ENCODE measurements around the gene GALNT14.
"Not testable (repeated sequence)": the region's sequence is repeated elsewhere in the genome, so short reads cannot be mapped to it uniquely, and the experiment has no call there.

The GALNT14 gene, protein sequence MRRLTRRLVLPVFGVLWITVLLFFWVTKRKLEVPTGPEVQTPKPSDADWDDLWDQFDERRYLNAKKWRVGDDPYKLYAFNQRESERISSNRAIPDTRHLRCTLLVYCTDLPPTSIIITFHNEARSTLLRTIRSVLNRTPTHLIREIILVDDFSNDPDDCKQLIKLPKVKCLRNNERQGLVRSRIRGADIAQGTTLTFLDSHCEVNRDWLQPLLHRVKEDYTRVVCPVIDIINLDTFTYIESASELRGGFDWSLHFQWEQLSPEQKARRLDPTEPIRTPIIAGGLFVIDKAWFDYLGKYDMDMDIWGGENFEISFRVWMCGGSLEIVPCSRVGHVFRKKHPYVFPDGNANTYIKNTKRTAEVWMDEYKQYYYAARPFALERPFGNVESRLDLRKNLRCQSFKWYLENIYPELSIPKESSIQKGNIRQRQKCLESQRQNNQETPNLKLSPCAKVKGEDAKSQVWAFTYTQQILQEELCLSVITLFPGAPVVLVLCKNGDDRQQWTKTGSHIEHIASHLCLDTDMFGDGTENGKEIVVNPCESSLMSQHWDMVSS

DNA sequence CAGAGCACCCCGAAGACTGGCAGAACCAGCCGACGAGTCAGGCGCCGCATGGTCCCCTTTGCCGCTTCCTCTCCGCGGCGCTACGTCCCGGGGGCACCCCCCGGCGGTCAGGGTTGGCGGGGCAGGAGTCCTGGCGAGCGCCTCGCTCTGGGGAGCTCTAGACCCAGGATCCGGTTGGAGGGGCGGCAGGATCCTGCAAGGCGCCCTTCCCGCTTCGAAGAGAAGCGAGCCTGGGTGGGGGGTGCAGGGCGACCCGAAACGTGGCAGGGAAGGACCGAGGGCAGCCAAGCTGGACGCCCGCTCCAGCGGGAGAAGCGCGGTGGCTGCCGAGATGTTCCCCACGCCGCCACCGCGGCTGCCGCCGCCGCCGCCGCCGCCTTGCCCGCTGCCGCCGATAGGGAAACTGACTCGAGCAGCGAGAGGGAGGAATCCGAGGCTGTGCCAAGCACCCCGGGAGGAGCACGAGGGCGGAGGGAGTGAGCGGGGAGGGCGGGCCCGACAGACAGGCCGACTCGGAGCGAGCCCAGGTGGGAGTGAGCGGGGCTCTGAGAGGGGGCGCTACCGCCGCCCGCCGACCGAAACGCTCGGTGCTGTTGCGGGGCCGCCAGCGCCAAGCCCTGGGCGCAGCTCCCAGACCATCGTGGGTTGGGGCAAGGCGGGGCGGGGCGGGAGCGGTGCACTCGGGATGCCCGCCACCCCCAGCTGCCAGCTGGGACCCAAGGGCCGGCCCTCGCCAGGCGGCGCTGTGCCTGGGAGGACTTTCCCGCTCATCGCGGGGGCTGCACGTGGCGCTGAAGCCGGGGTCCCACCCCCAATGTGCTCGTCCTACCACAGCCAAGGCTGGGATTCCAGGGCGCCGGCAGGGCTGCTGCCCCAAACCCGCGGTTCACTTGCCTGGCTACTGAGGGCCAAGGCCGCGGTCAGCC, at the start of gene GALNT14:
Gene GALNT14, minus strand, starts transcription at position 404 of the 926 bp plus-strand sequence. Its CDS starts 354 bp downstream, at position 50.
- DNase-seq: peak; percentile 29

- no peak for DNase-seq
Observed at GRCh38 chr2:31187166-31187565, 48.9 kb upstream of the GALNT14 start.

GRCh38 chr2:31183973-31184372, 45.7 kb upstream of the GALNT14 start:
- not testable (repeated sequence) for DNase-seq

DNA sequence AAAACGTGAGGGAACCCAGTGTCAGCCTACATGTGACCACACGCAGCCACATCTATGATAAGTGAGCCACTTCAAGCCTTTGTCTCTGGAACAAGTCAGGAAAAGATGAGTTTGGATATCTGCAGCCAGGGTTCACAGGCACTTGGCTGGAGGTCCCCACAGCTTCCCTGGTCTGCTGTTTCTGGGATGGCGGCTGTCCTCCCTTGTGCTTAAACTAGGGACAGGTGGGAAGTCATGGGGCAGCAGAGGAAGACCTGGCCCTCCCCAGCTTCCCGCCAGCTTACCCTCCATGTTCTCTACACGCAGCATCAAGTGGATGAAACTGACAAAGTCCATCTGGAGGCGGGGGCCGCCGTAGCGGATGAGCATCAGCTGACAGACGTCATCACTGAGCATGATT, 38.5 kb upstream of the GALNT14 start:
- DNase-seq: no peak

GRCh38 chr2:31171142-31171541, 32.9 kb upstream of the GALNT14 start:
- no peak for DNase-seq

- peak; percentile 50 for DNase-seq
Observed at GRCh38 chr2:31170071-31170698, 31.9 kb upstream of the GALNT14 start.

DNA sequence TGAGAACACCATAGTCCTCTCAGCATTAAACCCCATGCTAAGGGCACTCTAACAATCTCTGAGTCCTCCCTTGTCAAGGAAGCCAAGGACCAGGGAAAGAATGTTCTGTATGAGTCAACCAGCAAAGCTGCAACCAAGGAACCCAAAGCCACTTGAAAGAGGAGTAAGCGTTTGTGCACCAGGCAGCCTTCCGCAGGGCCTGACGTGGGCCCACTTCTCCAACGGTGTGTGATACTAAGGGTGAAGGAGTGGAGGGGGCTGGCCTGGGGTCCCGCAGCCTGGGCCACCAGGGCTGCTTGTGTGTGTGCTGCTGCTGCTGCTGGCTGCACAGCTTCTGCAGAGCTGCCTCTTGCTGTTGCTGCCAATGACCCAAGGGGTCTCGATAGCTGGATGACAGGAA, 30.1 kb upstream of the GALNT14 start:
- DNase-seq: no peak

DNA sequence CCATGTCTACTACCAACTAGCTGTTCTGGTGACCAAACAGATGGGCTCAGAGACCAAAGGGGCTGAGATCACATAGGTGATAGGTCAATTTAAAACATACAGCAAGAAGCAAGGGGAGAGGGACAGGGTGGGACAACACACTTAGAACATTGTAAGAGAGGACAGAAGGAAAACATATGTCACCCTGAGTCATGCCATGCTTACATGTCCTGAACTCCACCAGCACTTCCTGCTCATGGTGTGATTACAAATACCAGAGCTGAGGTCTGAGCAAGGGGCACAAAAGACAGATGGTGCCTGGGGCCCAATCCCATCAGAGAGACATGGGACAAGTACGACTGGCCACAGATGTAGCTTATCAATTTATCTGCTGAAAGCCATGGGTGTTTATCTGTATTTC, 28.7 kb upstream of the GALNT14 start:
- no peak for DNase-seq

DNA sequence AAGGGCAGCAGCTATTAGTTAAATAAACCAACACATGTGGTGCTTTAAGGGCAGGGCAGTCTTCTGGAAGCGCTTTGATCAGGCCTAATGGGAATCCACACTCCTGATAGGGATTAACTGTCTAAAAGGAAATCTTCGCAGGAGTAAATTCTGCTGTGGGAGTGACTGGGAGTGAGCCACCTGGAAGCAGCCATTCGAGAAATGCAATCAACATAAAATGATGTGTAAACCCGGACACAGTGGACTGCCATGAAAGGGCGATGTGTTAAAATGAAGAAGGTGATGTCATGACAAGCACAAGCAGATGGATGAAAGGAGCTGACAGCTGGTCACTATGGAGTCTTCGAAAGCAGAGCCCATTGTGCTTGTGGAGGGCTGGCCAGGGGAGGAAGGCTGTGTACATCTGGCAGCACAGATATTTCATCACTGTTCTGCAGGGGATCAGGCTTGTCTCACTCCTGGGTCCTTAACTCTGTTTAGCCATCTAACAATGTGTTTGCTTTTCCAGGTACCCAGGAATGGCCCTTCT, 24.8 kb upstream of the GALNT14 start:
- DNase-seq: no peak

DNA sequence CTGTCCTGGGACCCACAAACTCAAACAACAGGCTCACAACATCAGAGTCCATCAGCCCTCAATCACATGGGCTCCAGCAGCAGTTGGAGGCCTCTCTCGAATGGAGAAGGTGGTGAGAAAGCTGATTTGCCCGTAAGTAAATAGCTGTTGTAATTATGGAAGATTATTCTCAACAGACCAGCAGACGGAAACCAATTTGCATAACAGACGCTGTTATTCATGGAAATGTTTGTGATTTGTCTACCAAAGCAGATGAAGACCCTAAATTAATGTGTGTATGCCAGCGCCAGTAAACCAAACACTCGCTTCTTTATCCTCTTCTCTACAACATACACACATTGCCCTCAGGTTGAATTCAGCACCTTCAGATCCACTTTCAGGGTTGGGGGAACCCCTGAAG, 23.4 kb upstream of the GALNT14 start:
- DNase-seq: no peak

GRCh38 chr2:31151501-31151900, 13.3 kb upstream of the GALNT14 start:
- DNase-seq: no peak

- DNase-seq: no peak
Observed at GRCh38 chr2:31150120-31150670, 12.0 kb upstream of the GALNT14 start.

DNA sequence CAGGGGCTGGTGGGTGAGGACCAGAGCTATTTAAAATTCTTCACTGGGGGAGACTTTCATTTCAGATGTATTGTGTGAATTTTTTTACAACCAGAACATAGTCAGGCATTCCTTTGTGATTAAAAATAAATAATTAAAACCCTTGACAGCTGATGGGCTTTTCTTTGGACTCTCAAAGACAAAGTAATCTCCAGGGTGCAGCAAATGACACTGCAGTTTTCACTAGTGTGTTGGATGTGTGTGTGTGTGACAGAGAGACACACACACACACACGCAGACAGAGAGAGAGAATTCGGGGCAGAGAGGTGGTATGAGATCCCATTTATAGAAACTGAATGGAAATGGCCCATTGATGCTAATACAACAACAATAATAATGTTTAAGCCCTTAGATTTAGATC, 10.3 kb upstream of the GALNT14 start:
- DNase-seq: no peak

DNA sequence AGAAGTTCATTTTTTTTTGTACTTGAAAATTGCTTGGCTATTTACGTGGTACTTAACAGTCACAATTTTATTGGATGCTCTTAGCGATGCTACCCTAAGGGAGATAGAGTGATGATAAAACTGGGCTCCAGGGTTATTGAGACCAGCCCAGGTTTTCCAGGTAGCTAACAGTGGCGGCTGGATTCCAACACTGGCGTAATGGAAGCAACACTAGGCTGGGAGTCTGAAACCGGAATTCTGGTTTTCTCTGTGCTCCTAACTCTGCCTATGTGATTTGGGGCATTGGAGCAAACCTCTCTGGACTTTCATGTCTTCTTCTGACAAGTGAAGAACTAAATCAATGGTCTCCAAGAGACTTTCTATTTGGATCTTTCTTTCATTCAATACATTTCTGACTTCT, 9.4 kb upstream of the GALNT14 start:
- no peak for DNase-seq

- no peak for DNase-seq
Observed at GRCh38 chr2:31142110-31142509, 3.9 kb upstream of the GALNT14 start.

DNA sequence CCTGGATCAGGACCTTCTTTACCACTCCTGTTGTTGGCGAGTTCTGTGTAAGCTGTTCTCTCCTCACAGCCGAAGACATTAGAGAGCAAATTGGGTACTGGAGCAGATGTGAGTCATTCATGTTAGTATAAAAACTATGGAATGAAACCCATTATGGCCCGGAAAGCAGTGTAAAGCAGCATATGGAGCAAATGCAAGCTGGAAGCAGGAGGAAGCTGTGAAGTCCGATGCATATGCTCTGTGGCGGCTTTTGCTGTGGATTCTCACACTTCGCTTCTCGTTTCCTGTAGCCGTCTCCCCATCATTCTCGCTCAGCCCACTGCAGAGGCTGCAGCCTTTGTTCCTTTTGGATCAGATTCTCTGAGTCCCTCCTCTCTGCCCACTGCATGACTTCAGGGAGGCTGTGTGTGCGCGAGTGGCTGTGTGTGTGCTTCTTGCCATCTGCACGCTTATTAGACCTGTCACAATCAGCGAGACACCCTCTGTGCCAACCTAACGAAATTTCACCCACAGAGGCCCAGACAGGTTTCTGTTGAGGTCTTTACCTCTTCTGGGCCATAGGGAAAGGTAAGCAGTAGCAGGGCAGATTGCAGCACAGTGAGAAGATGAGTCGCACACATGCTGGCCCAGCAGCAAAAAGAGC, 3.3 kb upstream of the GALNT14 start:
- DNase-seq: no peak

DNA sequence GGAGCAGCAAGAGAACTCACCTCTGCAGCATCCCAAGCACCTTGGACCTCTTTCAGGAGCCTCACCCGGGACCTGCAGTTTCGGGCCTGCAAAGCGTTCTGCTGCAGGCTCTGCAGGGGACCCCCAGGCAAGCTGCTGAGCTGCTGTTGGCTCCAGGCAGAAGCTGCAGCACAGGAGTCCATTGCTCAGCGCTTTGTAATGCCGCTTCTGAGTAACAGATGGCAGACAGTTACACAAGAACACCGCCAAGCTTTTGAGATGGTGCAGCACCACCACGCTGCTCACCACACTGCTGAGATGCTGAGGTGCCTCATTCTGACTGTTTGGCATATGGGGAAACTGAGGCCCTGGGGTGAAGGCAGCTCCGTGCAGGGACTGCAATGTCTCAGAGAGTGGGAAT, 1.9 kb upstream of the GALNT14 start:
- no peak for DNase-seq

- DNase-seq: no peak
Observed at GRCh38 chr2:31139671-31140070, 1.4 kb upstream of the GALNT14 start.

GRCh38 chr2:31137211-31138036, 816 bp downstream of the GALNT14 start:
- DNase-seq: no peak

- no peak for DNase-seq
Observed at GRCh38 chr2:31136732-31137131, 1.5 kb downstream of the GALNT14 start.

DNA sequence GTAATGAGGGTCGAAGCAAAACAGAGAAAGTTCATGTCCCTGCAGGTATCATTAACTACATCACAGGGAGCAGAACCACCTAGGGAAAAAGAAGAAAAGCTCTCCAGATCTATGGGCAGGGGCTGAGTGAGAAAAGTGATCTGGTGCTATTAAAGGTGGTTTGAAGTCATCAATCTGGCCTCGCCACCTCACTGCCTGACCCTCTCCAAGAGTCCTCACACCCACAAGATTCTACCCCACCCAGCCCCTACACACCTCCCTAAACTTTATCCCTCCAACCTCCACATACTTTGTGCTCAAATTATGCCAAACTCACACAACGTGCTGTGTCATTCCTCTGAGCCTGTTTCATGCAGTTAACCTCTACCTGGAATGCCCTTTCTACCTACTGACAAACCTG, 2.2 kb downstream of the GALNT14 start:
- DNase-seq: no peak
